Esophagus squamous epithelium (tissue), 5 donors: Measurements from ENCODE around the gene DRG2. TPM values are rescaled to one million over a fixed set of nuclear protein-coding genes. Genes with fewer than 3 reads are reported as not detected.

Experiments
- DNase-seq: peaks from one replicate; lab custom pipeline; 2025; lab: John Stamatoyannopoulos, UW
- H3K27ac ChIP-seq, 4 donors: fragments of 200-600 bp; sonication (generic); one replicate each; pipeline ENCODE4 v1.5.1; 2016 to 2019; ENCODE audit warnings: mild to moderate bottlenecking in 1 of 4
- H3K27me3 ChIP-seq, 4 donors: fragments of 200-600 bp; sonication (generic); 1 replicate in 3 of 4; 2 replicates in 1 of 4; pipeline versions ENCODE4 v1.5.1 to v1.6.0; 2017 to 2021; ENCODE audit warnings: antibody characterized with exemption in 1 of 4
- H3K36me3 ChIP-seq, 3 donors: fragments of 200-600 bp; sonication (generic); one replicate each; pipeline ENCODE4 v1.5.1; 2016 to 2019
- H3K4me1 ChIP-seq, 3 donors: fragments of 200-600 bp; sonication (generic); one replicate each; pipeline ENCODE4 v1.5.1; 2017 to 2019
- H3K4me3 ChIP-seq, 4 donors: fragments of 200-600 bp; sonication (generic); 1 replicate in 3 of 4; 2 replicates in 1 of 4; pipeline ENCODE4 v1.5.1; 2016 to 2019; ENCODE audit warnings: mild to moderate bottlenecking in 2 of 4, moderate library complexity in 1 of 4
- H3K9me3 ChIP-seq, 3 donors: fragments of 200-600 bp; sonication (generic); one replicate each; pipeline ENCODE4 v1.5.1; 2016 to 2019
- CTCF ChIP-seq, 6 experiments: fragments of 450-650 bp in 4 of 6; fragments of 200-600 bp in 2 of 6; sonication (generic) in 2 of 6; IDR thresholded peaks; one replicate each; pipeline ENCODE4 v1.5.1; 2016 to 2019; ENCODE audit warnings: antibody characterized with exemption in 6 of 6, mild to moderate bottlenecking in 4 of 6, moderate library complexity in 4 of 6
- POLR2A ChIP-seq, 4 donors: fragments of 450-650 bp; IDR thresholded peaks; one replicate each; pipeline ENCODE4 v1.6.1; 2017; ENCODE audit warnings: antibody characterized with exemption in 4 of 4, mild to moderate bottlenecking in 4 of 4, moderate library complexity in 3 of 4
- WGBS, 2 donors: methylation state at CpG; one replicate each; pipeline ENCODE4 v1.1.5; 2018; 5-methylcytosine and 5-hydroxymethylcytosine counted together
- intact Hi-C: fragments of 100-400 bp; cut with DNase I; formaldehyde crosslinking; loops from one replicate; pipeline ENCODE4 v1.15.0; 2022
- total RNA-seq, 4 donors: library from RNA; depleted of rRNA; stranded (reverse); fragments of >200 nt; gene quantifications; one replicate each; pipeline ENCODE4 v1.1.0, GENCODE V29; 2016
- donor health status: DM: yes; HTN: yes; CAD: no.

The DRG2 gene
- total RNA-seq, 4 donors from 2014 or later, result 31.8 to 45.4 (median 37.9) TPM

DNA sequence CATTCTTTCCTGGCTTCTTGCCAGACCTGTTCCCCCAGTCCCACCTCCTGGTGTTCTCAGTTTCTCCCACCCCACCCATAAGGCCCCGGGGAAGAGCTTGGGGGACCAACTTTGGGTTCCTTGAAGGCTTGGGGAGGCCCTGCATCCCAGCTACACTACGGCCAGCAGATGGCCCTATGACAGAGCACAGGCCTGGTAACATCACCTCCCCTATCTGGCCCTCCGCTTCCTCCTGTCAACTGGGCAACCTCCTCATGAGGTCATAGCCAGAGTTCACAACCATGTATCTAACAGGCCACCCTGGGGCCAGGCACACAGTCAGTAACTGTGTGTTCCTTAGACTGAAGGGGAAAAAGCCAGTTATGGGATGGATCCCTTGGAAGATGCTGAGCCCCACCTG, 52.2 kb downstream of the DRG2 start:
- Histone ChIP-seq H3K9me3 (no peaks in the 10 kb centered on the region), H3K27me3 (peaks cover 0 to 51% (median 0%) of the 10 kb centered on the region in 4 donors), H3K4me3 (no peak overlapping the region), H3K27ac (no peak overlapping the region), H3K36me3 (no peaks in the 10 kb centered on the region), H3K4me1 (peaks cover 0 to 22% (median 0%) of the 10 kb centered on the region in 3 donors)
- TF ChIP-seq POLR2A (IDR thresholded peaks at IDR 0.05) (no peak), CTCF (IDR thresholded peaks at IDR 0.05) (no peak)
- 70 to 100% methylated on average over 1 to 3 of the region's 3 CpGs for WGBS, 2 donors
- intact Hi-C loops, result no loop called here
- DNase-seq, result no peak

DNA sequence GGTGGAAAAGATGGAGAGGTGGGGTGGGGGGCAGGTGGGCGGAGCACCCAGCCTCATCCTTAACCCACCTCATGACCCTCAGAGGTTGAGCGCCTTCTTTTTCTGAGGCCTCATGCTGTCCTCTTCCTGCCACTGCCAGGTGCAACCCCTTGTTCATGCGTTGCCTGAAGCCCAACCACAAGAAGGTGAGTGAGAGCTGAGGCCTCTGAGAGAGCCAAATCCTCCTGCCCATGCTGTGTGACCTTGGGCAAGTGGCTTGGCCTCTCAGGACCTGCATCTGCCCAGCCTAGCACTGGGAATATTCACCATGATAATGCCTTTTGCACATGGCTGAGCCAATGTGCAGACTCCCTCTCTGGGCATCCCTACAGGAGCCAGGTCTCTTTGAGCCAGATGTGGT, 52.9 kb downstream of the DRG2 start:
- H3K27me3 ChIP-seq, result peaks cover 0 to 44% (median 0%) of the 10 kb centered on the region in 4 donors
- intact Hi-C loops, result no loop called here
- no peak overlapping the region for H3K4me3 ChIP-seq
- no peak overlapping the region for H3K27ac ChIP-seq
- peaks cover 0 to 22% (median 0%) of the 10 kb centered on the region in 3 donors for H3K4me1 ChIP-seq
- H3K36me3 ChIP-seq, result no peaks in the 10 kb centered on the region
- no peaks in the 10 kb centered on the region for H3K9me3 ChIP-seq
- TF ChIP-seq CTCF (IDR thresholded peaks at IDR 0.05) (no peak), POLR2A (IDR thresholded peaks at IDR 0.05) (no peak)
- 80% methylated on average over 1 of the region's 3 CpGs; no CpG with 5 or more reads in 1 of the 2 donors for WGBS, 2 donors
- no peak for DNase-seq

- Histone ChIP-seq H3K36me3 (no peaks in the 10 kb centered on the region), H3K4me3 (no peak overlapping the region), H3K27ac (no peak overlapping the region), H3K4me1 (peaks cover 0 to 22% (median 0%) of the 10 kb centered on the region in 3 donors), H3K9me3 (no peaks in the 10 kb centered on the region), H3K27me3 (peaks cover 0 to 37% (median 0%) of the 10 kb centered on the region in 4 donors)
- DNase-seq, result no peak
- intact Hi-C loops, result no loop called here
- WGBS, 2 donors, result 0 to 29% methylated on average over 4 to 9 of the region's 9 CpGs
- TF ChIP-seq POLR2A (IDR thresholded peaks at IDR 0.05), result no peak
- peak in 5 of 6 experiments; percentile 49 to 69 (median 58) for TF ChIP-seq CTCF (IDR thresholded peaks at IDR 0.05)
Measured at GRCh38 chr17:18141210-18141803, 53.6 kb downstream of the DRG2 start.

DNA sequence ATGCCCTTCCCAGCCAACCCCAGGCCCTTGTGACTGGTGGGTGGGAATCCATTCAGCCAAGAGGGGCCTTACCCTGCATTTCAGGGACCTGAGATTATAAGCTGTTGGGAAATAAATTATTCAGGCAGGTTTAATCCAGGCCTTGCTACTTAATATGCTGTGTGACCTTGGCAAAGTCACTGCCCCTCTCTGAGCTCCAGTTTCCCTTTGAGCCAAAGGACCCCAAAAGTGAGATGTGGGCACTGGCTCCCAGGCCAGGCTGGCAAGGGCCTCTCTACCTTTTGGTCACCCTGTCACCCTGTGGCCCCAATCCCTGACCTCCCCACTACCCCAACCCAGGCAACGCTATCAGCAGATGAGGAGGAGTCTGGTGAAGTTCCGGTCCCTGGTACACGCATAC, 54.7 kb downstream of the DRG2 start:
- H3K36me3 ChIP-seq, result no peaks in the 10 kb centered on the region
- TF ChIP-seq CTCF (IDR thresholded peaks at IDR 0.05) (no peak), POLR2A (IDR thresholded peaks at IDR 0.05) (no peak)
- no peaks in the 10 kb centered on the region for H3K9me3 ChIP-seq
- DNase-seq, result no peak
- intact Hi-C loops, result no loop called here
- no peak overlapping the region for H3K27ac ChIP-seq
- WGBS, 2 donors, result 89 to 93% methylated on average over 3 of the region's 3 CpGs
- peaks cover 0 to 22% (median 0%) of the 10 kb centered on the region in 3 donors for H3K4me1 ChIP-seq
- no peak overlapping the region for H3K4me3 ChIP-seq
- peaks cover 0 to 29% (median 0%) of the 10 kb centered on the region in 4 donors for H3K27me3 ChIP-seq

- intact Hi-C loops, result no loop called here
- TF ChIP-seq CTCF (IDR thresholded peaks at IDR 0.05) (peak in 2 of 6 experiments; percentile 16 to 40), POLR2A (IDR thresholded peaks at IDR 0.05) (no peak)
Measured at GRCh38 chr17:18143044-18143936, 55.5 kb downstream of the DRG2 start.

More at GRCh38 chr17:18143044-18143936, 55.5 kb downstream of the DRG2 start:
- Histone ChIP-seq H3K4me3 (no peak overlapping the region), H3K27me3 (peaks cover 0 to 29% (median 0%) of the 10 kb centered on the region in 4 donors), H3K9me3 (no peaks in the 10 kb centered on the region), H3K27ac (no peak overlapping the region), H3K36me3 (no peaks in the 10 kb centered on the region), H3K4me1 (peaks cover 0 to 22% (median 0%) of the 10 kb centered on the region in 3 donors)
- DNase-seq, result no peak
- WGBS, 2 donors, result 47 to 60% methylated on average over 5 to 7 of the region's 18 CpGs
